Measurements from ENCODE around the gene PTPRN. TPM values are rescaled to one million over a fixed set of nuclear protein-coding genes. Genes with fewer than 3 reads are reported as not detected.
A peak's percentile ranks its signal among the peaks of the same experiment; 100 is the strongest.

The PTPRN gene
- 2.9 TPM for polyA plus RNA-seq (2013, experiment 1 of 4)
- 1.1 TPM for polyA plus RNA-seq (2013, experiment 2 of 4)
- 1.4 TPM for polyA plus RNA-seq (2013, experiment 3 of 4)
- 1.8 TPM for polyA plus RNA-seq (2013, experiment 4 of 4)

DNA sequence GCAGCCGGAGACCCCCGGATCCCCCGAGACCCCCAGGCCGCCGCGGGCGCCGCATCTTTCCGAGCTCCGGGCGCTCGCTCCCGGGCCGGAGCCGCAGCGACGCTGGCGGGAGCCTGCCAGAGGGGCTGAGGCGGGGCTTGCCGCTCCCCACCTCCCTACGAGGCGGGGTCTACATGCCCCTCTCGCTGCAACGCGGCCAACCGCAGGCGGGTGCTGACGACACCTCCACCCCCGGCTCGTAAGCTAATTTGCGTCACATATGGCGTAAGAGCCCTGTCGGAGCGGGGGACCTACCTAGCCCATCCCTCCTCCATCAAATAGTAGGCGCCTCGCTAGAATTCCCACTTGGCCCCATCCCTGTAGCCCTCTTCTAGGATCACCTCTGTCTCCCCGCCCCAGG lies at the start of gene PTPRN:
Gene PTPRN (minus strand): TSS at position 124 of the 400 bp plus-strand sequence. CDS start 69 bp downstream, at position 55.
- Histone ChIP-seq H3K4me1 (ENCODE audit: control insufficient read depth, insufficient read depth, low read length) (peaks cover 6% of the 10 kb centered on the region), H3K36me3 (ENCODE audit: control insufficient read depth, insufficient read depth, low read length) (no peaks in the 10 kb centered on the region), H3K9me3 (ENCODE audit: control insufficient read depth, low read length) (no peaks in the 10 kb centered on the region), H3K4me3 (ENCODE audit: insufficient read depth, low read depth, low read length) (peak within 1 kb of the TSS; percentile 39), H3K27me3 (ENCODE audit: control insufficient read depth, insufficient read depth, low read length, poor library complexity, severe bottlenecking) (peaks cover 59% of the 10 kb centered on the region), H3K27ac (ENCODE audit: insufficient read depth, low read depth, low read length, poor library complexity, severe bottlenecking) (no peak within 1 kb of the TSS)
- whole genome bisulfite sequencing, 2 experiments = 1 to 2% methylated on average over 37 of the region's 37 CpGs

DNA sequence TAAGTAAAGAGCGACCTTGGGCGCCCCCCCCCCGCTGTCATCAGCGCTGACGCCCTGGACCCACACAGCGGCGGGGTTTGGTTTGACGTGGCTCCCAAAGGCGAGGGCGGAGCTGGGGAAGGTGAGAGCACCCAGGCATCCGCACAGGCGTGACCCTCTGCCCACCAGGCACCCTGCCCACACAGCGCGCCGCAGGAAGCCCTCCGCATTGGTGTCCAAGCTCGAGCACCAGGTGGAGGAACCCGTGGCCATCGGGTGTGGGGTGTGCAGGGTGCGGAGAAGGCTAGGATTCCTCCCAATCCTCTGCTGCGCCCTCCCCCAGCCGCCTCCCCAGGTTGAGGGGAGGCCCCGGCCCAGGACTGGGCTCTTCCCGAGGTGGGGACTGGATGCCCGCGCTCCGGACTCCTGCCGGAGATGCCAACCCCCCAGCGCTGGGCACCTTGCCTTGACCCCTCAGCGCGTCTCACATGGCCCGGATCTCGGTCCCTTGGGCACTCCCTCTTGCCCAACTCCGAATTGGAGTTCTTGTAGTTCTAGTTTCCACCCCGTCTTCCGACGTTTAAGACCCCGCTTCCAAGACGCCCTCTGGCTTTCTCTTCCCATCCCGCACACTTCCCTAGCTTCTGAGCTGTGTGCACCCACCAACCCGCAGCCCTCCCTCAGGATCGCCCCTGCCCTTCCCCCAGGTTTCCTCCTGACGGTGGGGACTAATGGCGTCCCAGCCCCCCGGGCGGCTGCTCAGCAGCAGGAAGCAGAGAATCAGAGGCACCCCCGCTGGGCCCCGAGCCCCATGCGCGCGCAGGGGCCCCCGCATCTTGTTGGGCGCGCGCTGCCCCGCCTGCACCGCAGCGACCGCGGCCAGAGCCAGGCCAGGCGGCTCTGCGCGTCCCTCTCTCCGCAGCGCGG lies 49.2 kb upstream of the PTPRN start:
- Histone ChIP-seq H3K36me3 (ENCODE audit: control insufficient read depth, insufficient read depth, low read length) (no peaks in the 10 kb centered on the region), H3K27me3 (ENCODE audit: control insufficient read depth, insufficient read depth, low read length, poor library complexity, severe bottlenecking) (peaks cover 63% of the 10 kb centered on the region), H3K9me3 (ENCODE audit: control insufficient read depth, low read length) (no peaks in the 10 kb centered on the region), H3K4me3 (ENCODE audit: insufficient read depth, low read depth, low read length) (peak overlapping the region; percentile 24), H3K27ac (ENCODE audit: insufficient read depth, low read depth, low read length, poor library complexity, severe bottlenecking) (no peak overlapping the region), H3K4me1 (ENCODE audit: control insufficient read depth, insufficient read depth, low read length) (peaks cover 10% of the 10 kb centered on the region)
- WGBS, 2 experiments = 5 to 6% methylated on average over 66 of the region's 66 CpGs

DNA sequence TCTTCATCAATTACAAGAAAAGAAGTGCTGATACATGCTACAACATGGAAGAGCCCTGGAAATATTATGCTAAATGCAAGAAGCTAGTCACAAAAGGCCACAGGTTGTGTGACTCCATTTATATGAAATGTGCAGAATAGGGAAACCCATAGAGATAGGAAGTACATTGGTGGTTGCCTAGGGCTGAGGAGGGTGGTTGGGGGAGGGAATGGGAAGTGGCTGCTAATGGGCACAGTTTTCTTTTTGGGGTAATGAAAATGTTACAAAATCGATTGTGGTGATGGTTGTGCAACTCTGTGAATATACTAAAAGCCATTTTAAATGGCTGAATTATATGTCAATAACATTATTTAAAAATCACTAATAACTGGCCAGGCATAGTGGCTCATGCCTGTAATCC lies 47.6 kb upstream of the PTPRN start:
- Histone ChIP-seq H3K27ac (ENCODE audit: insufficient read depth, low read depth, low read length, poor library complexity, severe bottlenecking) (no peak overlapping the region), H3K9me3 (ENCODE audit: control insufficient read depth, low read length) (no peaks in the 10 kb centered on the region), H3K4me1 (ENCODE audit: control insufficient read depth, insufficient read depth, low read length) (peaks cover 11% of the 10 kb centered on the region), H3K4me3 (ENCODE audit: insufficient read depth, low read depth, low read length) (no peak overlapping the region), H3K27me3 (ENCODE audit: control insufficient read depth, insufficient read depth, low read length, poor library complexity, severe bottlenecking) (peaks cover 63% of the 10 kb centered on the region), H3K36me3 (ENCODE audit: control insufficient read depth, insufficient read depth, low read length) (no peaks in the 10 kb centered on the region)
- WGBS, 2 experiments = 60 to 78% methylated on average over 1 of the region's 1 CpG

DNA sequence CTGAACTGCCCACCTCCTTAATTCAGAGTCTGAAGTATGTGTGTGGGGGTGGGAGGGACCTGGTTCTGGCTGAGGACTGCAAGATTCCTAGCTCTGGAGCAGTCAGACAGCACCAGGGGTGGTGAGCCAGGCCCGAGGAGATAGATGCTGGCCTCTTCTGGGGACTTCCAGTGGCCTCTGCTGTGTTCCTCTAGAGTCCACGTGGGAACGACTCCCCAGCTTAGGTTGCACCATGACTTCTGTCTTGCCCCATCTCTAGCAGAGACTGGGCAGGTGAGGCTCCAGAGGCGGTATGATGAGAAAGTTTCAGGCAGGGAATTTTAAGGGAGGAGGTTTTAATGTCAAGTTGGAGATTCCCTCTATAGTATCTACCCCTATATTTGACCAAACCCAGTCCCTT lies 45.4 kb upstream of the PTPRN start:
- Histone ChIP-seq H3K27ac (ENCODE audit: insufficient read depth, low read depth, low read length, poor library complexity, severe bottlenecking) (no peak overlapping the region), H3K9me3 (ENCODE audit: control insufficient read depth, low read length) (no peaks in the 10 kb centered on the region), H3K27me3 (ENCODE audit: control insufficient read depth, insufficient read depth, low read length, poor library complexity, severe bottlenecking) (peaks cover 50% of the 10 kb centered on the region), H3K4me3 (ENCODE audit: insufficient read depth, low read depth, low read length) (no peak overlapping the region), H3K36me3 (ENCODE audit: control insufficient read depth, insufficient read depth, low read length) (no peaks in the 10 kb centered on the region), H3K4me1 (ENCODE audit: control insufficient read depth, insufficient read depth, low read length) (peaks cover 33% of the 10 kb centered on the region)
- WGBS, 2 experiments = 81 to 82% methylated on average over 4 of the region's 4 CpGs

DNA sequence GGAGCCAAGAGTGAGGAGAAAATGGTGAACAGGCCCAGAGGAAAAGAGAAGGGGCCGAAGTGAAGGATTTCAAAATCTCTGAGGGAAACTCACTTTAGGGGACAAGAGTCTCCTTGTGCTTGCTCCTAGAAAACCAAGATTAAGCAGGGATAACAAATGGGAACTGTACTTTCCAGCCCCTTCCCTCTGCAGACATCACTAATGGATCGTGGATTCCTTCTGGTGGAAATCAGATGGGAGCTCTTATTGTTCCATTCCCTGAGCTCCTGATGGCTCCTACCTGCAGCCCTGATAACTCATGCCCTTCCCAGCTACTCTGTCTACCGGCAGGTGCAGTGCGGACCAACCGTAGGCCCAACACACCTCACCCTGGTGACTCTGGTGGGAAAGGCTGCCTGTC lies 43.9 kb upstream of the PTPRN start:
- H3K27me3 ChIP-seq (ENCODE audit: control insufficient read depth, insufficient read depth, low read length, poor library complexity, severe bottlenecking) = peaks cover 36% of the 10 kb centered on the region
- no peak overlapping the region for H3K4me3 ChIP-seq (ENCODE audit: insufficient read depth, low read depth, low read length)
- H3K36me3 ChIP-seq (ENCODE audit: control insufficient read depth, insufficient read depth, low read length) = no peaks in the 10 kb centered on the region
- no peaks in the 10 kb centered on the region for H3K9me3 ChIP-seq (ENCODE audit: control insufficient read depth, low read length)
- H3K27ac ChIP-seq (ENCODE audit: insufficient read depth, low read depth, low read length, poor library complexity, severe bottlenecking) = no peak overlapping the region
- 73 to 74% methylated on average over 5 of the region's 5 CpGs for WGBS, 2 experiments
- H3K4me1 ChIP-seq (ENCODE audit: control insufficient read depth, insufficient read depth, low read length) = peaks cover 26% of the 10 kb centered on the region

DNA sequence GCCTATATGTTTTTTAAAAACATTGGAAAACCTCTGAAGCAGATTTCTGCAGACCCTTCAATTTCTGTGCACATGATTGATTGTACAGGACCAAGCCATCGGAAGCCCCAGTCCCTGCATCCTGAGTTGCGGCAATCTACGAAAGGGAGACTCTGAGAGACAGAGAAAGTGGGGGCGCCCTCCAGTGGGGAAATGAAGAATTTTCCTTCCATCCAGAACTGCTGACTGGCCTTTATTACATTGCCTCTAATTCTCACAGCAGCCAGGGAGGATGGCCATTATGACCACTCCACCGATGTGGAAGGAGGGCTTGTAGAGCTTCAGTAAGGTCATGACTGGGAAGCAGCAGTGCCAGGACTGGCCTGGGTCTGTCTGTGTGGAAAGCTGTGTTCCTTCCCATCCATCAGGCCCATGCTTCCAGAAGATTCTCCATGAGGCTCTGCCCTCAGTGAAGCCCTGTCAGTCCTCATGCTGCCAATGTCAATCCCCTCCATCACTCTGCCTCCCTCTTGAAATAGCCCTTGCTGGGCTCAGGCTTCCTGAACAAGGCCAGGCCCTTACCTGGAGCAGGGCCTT lies 43.3 kb upstream of the PTPRN start:
- Histone ChIP-seq H3K27ac (ENCODE audit: insufficient read depth, low read depth, low read length, poor library complexity, severe bottlenecking) (no peak overlapping the region), H3K36me3 (ENCODE audit: control insufficient read depth, insufficient read depth, low read length) (no peaks in the 10 kb centered on the region), H3K9me3 (ENCODE audit: control insufficient read depth, low read length) (no peaks in the 10 kb centered on the region), H3K4me3 (ENCODE audit: insufficient read depth, low read depth, low read length) (no peak overlapping the region), H3K4me1 (ENCODE audit: control insufficient read depth, insufficient read depth, low read length) (peaks cover 22% of the 10 kb centered on the region), H3K27me3 (ENCODE audit: control insufficient read depth, insufficient read depth, low read length, poor library complexity, severe bottlenecking) (peaks cover 30% of the 10 kb centered on the region)
- 24 to 26% methylated on average over 5 of the region's 5 CpGs for WGBS, 2 experiments

DNA sequence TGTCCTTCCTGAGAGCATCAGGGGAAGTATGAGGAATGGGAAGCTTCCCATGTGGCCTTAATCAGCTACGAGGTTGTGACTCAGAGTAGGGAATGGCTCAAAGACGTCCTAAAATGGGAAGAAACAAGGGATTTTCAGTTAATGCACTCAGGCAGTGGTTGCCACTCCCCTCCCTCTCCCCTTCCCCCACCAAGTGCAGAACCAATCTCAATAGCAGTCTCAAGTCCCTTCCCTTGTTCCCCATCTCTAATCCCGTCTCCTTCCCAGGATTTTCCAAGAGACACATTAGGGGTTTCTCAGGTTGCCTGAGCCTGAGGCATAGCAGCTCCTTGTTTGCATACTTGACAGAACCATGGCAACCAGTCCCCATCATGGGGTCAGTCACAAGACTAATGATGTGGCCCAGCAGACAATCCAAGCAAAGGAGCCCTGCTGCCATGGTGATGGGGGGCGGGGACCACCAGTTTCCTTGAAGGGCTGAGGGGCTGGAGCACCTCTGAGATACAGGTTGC lies 41.6 kb upstream of the PTPRN start:
- Histone ChIP-seq H3K4me3 (ENCODE audit: insufficient read depth, low read depth, low read length) (no peak overlapping the region), H3K27me3 (ENCODE audit: control insufficient read depth, insufficient read depth, low read length, poor library complexity, severe bottlenecking) (peaks cover 14% of the 10 kb centered on the region), H3K27ac (ENCODE audit: insufficient read depth, low read depth, low read length, poor library complexity, severe bottlenecking) (peak overlapping the region; percentile 48), H3K9me3 (ENCODE audit: control insufficient read depth, low read length) (no peaks in the 10 kb centered on the region), H3K36me3 (ENCODE audit: control insufficient read depth, insufficient read depth, low read length) (no peaks in the 10 kb centered on the region), H3K4me1 (ENCODE audit: control insufficient read depth, insufficient read depth, low read length) (peaks cover 22% of the 10 kb centered on the region)
- WGBS, 2 experiments = 42 to 43% methylated on average over 4 of the region's 4 CpGs

DNA sequence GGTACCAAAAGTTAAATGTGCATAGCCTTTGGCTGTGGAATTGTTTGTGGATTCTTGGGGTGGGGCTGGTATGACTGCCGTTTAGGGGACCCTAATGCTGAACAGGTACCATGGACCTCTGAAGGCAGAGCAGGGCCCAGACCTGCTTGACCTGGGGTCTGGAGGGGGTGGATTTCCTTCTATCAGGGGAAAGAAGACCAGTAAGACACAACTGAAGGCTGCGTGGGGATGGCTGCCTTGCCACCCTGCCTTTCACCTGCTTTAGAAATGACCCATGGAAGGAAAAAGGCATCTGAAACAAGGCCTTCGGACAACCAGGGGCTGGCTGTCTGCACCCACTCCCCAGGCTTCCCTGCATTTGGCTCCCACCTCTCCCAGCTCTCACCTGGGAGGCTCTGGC lies 41.0 kb upstream of the PTPRN start:
- 88% methylated on average over 3 of the region's 3 CpGs for WGBS, 2 experiments
- peaks cover 22% of the 10 kb centered on the region for H3K4me1 ChIP-seq (ENCODE audit: control insufficient read depth, insufficient read depth, low read length)
- peaks cover 9% of the 10 kb centered on the region for H3K27me3 ChIP-seq (ENCODE audit: control insufficient read depth, insufficient read depth, low read length, poor library complexity, severe bottlenecking)
- H3K27ac ChIP-seq (ENCODE audit: insufficient read depth, low read depth, low read length, poor library complexity, severe bottlenecking) = peak overlapping the region; percentile 48
- H3K36me3 ChIP-seq (ENCODE audit: control insufficient read depth, insufficient read depth, low read length) = no peaks in the 10 kb centered on the region
- H3K4me3 ChIP-seq (ENCODE audit: insufficient read depth, low read depth, low read length) = no peak overlapping the region
- H3K9me3 ChIP-seq (ENCODE audit: control insufficient read depth, low read length) = no peaks in the 10 kb centered on the region

DNA sequence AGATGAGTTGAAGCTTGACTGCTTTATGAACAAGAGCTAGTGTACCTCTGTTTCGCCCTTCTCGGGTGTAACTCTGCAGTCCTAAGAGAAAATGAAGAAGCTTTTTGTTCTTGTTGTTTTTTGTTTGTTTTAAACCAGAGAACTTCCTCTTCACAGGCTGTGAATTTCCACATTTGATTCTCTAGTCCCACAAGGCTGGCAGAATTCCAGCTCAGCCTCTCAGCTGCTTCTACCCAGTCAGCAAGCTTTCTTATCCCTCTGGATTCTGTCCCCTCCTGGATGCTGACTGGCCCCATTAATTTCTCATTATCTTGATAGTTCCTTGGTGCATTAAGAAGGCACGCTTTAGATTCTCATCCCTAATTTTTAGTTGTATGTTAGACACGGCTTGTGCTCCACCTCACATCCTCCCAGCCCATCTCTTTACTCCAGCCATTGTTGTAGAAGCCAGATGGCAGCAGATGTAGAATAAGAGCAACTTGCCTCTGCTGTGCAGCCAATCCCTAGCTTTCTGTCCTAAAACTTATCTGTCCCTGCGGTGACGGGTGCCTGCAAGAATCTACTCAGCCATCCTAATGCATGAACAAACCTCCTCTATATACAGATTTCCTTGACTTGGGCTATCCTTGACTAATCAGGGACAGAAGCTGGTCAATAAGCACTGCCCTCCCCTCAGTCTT lies 35.7 kb upstream of the PTPRN start:
- Histone ChIP-seq H3K4me3 (ENCODE audit: insufficient read depth, low read depth, low read length) (no peak overlapping the region), H3K27ac (ENCODE audit: insufficient read depth, low read depth, low read length, poor library complexity, severe bottlenecking) (no peak overlapping the region), H3K27me3 (ENCODE audit: control insufficient read depth, insufficient read depth, low read length, poor library complexity, severe bottlenecking) (peaks cover under 1% of the 10 kb centered on the region), H3K36me3 (ENCODE audit: control insufficient read depth, insufficient read depth, low read length) (no peaks in the 10 kb centered on the region), H3K4me1 (ENCODE audit: control insufficient read depth, insufficient read depth, low read length) (peaks cover 3% of the 10 kb centered on the region), H3K9me3 (ENCODE audit: control insufficient read depth, low read length) (no peaks in the 10 kb centered on the region)
- WGBS, 2 experiments = 87 to 89% methylated on average over 6 of the region's 6 CpGs

DNA sequence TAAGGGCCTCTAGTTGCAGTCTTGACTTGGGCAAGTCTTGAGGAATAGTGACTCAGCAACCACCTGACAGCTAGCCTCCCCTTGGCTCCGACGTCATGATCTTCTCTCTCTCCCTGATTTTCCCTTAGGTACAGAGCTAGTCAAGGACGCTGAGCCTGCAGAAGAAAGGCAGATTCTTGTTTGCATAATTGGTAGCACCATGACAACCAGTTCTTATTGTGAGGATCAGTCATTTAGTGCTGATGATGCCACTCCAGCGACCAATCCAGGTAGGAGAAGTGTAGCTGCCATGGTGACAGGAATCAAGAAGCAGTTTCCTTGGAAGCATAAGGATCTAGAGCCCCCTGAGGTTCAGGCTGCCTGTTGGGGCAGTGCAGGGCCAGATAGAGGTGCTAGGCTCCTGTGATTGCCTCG lies 26.2 kb upstream of the PTPRN start:
- WGBS, 2 experiments = 51 to 56% methylated on average over 5 of the region's 5 CpGs
- no peak overlapping the region for H3K27ac ChIP-seq (ENCODE audit: insufficient read depth, low read depth, low read length, poor library complexity, severe bottlenecking)

More for the DNA sequence above, 26.2 kb upstream of the PTPRN start:
- Histone ChIP-seq H3K27me3 (ENCODE audit: control insufficient read depth, insufficient read depth, low read length, poor library complexity, severe bottlenecking) (peaks cover 61% of the 10 kb centered on the region), H3K4me1 (ENCODE audit: control insufficient read depth, insufficient read depth, low read length) (no peaks in the 10 kb centered on the region), H3K4me3 (ENCODE audit: insufficient read depth, low read depth, low read length) (no peak overlapping the region), H3K9me3 (ENCODE audit: control insufficient read depth, low read length) (no peaks in the 10 kb centered on the region), H3K36me3 (ENCODE audit: control insufficient read depth, insufficient read depth, low read length) (no peaks in the 10 kb centered on the region)
